H9 (cell line): ENCODE measurements around the gene MAST4. TPM values are rescaled to one million over a fixed set of nuclear protein-coding genes. Genes with fewer than 3 reads are reported as not detected.

Source experiments
- DNase-seq: peaks from one replicate; pipeline ENCODE4 v3.0.0-alpha.2; 2017
- H2AFZ ChIP-seq: one replicate; pipeline ENCODE4 v1.6.1; 2013; ENCODE audit warnings: mild to moderate bottlenecking, low read length, control low read depth, moderate library complexity
- H2AK5ac ChIP-seq: 2 replicates; pipeline ENCODE4 v1.6.1; 2013; ENCODE audit warnings: low read length, control low read depth, mixed read lengths; ENCODE audit not compliant: insufficient read length
- H2BK120ac ChIP-seq: one replicate; pipeline ENCODE4 v1.6.1; 2013; ENCODE audit warnings: low read depth, mild to moderate bottlenecking, low read length, control low read depth, inconsistent platforms; ENCODE audit not compliant: poor library complexity, severe bottlenecking
- H2BK12ac ChIP-seq: 2 replicates; pipeline ENCODE4 v1.6.1; 2013; ENCODE audit warnings: low read length, control low read depth, mixed read lengths, low read depth; ENCODE audit not compliant: insufficient read length
- H2BK15ac ChIP-seq: 2 replicates; pipeline ENCODE4 v1.6.1; 2013; ENCODE audit warnings: low read depth, low read length, control low read depth
- H2BK20ac ChIP-seq: one replicate; pipeline ENCODE4 v1.6.1; 2013; ENCODE audit warnings: low read depth, mild to moderate bottlenecking, low read length, control low read depth, inconsistent platforms; ENCODE audit not compliant: poor library complexity, severe bottlenecking
- H2BK5ac ChIP-seq: 2 replicates; pipeline ENCODE4 v1.6.1; 2013; ENCODE audit warnings: low read length, control low read depth, mixed read lengths; ENCODE audit not compliant: insufficient read length
- H3K14ac ChIP-seq: 2 replicates; pipeline ENCODE4 v1.6.1; 2013; ENCODE audit warnings: low read length, control low read depth; ENCODE audit not compliant: insufficient read depth
- H3K18ac ChIP-seq: 2 replicates; pipeline ENCODE4 v1.6.1; 2013; ENCODE audit warnings: low read depth, mild to moderate bottlenecking, mixed read lengths, low read length, control low read depth; ENCODE audit not compliant: insufficient read length
- H3K23ac ChIP-seq: 2 replicates; pipeline ENCODE4 v1.6.1; 2013; ENCODE audit warnings: low read length, control low read depth, mixed read lengths, low read depth; ENCODE audit not compliant: insufficient read length
- H3K23me2 ChIP-seq: 2 replicates; pipeline ENCODE4 v1.6.1; 2013; ENCODE audit warnings: low read depth, mild to moderate bottlenecking, mixed read lengths, low read length, control low read depth; ENCODE audit not compliant: insufficient read length, poor library complexity, severe bottlenecking
- H3K27ac ChIP-seq: 2 replicates; pipeline ENCODE4 v1.5.1; 2013; ENCODE audit warnings: low read length, control low read depth, mixed read lengths, low read depth; ENCODE audit not compliant: insufficient read length
- H3K27me3 ChIP-seq: 2 replicates; pipeline ENCODE4 v1.6.1; 2013; ENCODE audit warnings: low read length, control low read depth, inconsistent platforms; ENCODE audit not compliant: insufficient read depth
- H3K4ac ChIP-seq: 2 replicates; pipeline ENCODE4 v1.6.1; 2013; ENCODE audit warnings: low read depth, mild to moderate bottlenecking, control low read depth, inconsistent platforms, low read length, moderate library complexity
- H3K4me1 ChIP-seq: 2 replicates; pipeline ENCODE4 v1.6.1; 2013; ENCODE audit warnings: low read length, control low read depth, inconsistent platforms; ENCODE audit not compliant: insufficient read depth
- H3K4me2 ChIP-seq: 2 replicates; pipeline ENCODE4 v1.6.1; 2013; ENCODE audit warnings: low read length, control low read depth, mixed read lengths; ENCODE audit not compliant: insufficient read length, insufficient read depth
- H3K56ac ChIP-seq: 2 replicates; pipeline ENCODE4 v1.6.1; 2013; ENCODE audit warnings: low read depth, mild to moderate bottlenecking, mixed read lengths, low read length, control low read depth; ENCODE audit not compliant: insufficient read length
- H3K79me1 ChIP-seq: 2 replicates; pipeline ENCODE4 v1.6.1; 2013; ENCODE audit warnings: low read depth, mild to moderate bottlenecking, moderate library complexity, low read length, control low read depth, inconsistent platforms; ENCODE audit not compliant: insufficient read depth, poor library complexity, severe bottlenecking
- H3K79me2 ChIP-seq: 2 replicates; pipeline ENCODE4 v1.6.1; 2013; ENCODE audit warnings: low read length, control low read depth, inconsistent platforms; ENCODE audit not compliant: insufficient read depth
- H3K9ac ChIP-seq: 2 replicates; pipeline ENCODE4 v1.6.1; 2013; ENCODE audit warnings: low read length, control low read depth, mixed read lengths; ENCODE audit not compliant: insufficient read length; ENCODE audit errors: extremely low read depth
- H3K9me3 ChIP-seq: one replicate; pipeline ENCODE4 v1.6.1; 2013; ENCODE audit warnings: low read depth, low read length, inconsistent platforms; ENCODE audit not compliant: control insufficient read depth
- H3T11ph ChIP-seq: one replicate; pipeline ENCODE4 v1.6.1; 2013; ENCODE audit warnings: mild to moderate bottlenecking, low read length, control low read depth, inconsistent platforms
- H4K20me1 ChIP-seq: one replicate; pipeline ENCODE4 v1.6.1; 2013; ENCODE audit not compliant: control insufficient read depth, insufficient read length, insufficient read depth
- H4K5ac ChIP-seq: 2 replicates; pipeline ENCODE4 v1.6.1; 2013; ENCODE audit warnings: low read depth, mild to moderate bottlenecking, mixed read lengths, low read length, control low read depth; ENCODE audit not compliant: insufficient read length
- H4K8ac ChIP-seq: replicated peaks from 2 replicates; pipeline ENCODE4 v1.6.1; 2013; ENCODE audit warnings: low read length, control low read depth, mixed read lengths, low read depth; ENCODE audit not compliant: insufficient read length
- H4K91ac ChIP-seq: 2 replicates; pipeline ENCODE4 v1.6.1; 2013; ENCODE audit warnings: low read depth, mild to moderate bottlenecking, moderate library complexity, mixed read lengths, low read length, control low read depth; ENCODE audit not compliant: insufficient read length
- H3K27ac Mint-ChIP-seq, 3 experiments: 2 replicates in 2 of 3; 3 replicates in 1 of 3; pipeline ENCODE4 v1.8.0; 2020 to 2021; ENCODE audit warnings: mixed read lengths in 3 of 3, mild to moderate bottlenecking in 1 of 3, moderate library complexity in 1 of 3
- H3K27me3 Mint-ChIP-seq: 2 replicates; pipeline ENCODE4 v1.8.0; 2021; ENCODE audit warnings: low read depth, mild to moderate bottlenecking, moderate library complexity, mixed read lengths
- H3K36me3 Mint-ChIP-seq, 3 experiments: 2 replicates in 2 of 3; 3 replicates in 1 of 3; pipeline ENCODE4 v1.8.0; 2020 to 2021; ENCODE audit warnings: low read depth in 3 of 3, mixed read lengths in 3 of 3; ENCODE audit not compliant: insufficient read depth in 1 of 3
- H3K4me1 Mint-ChIP-seq, 2 experiments: 2 replicates each; pipeline ENCODE4 v1.8.0; 2020; ENCODE audit warnings: mixed read lengths in 2 of 2
- H3K4me3 Mint-ChIP-seq, 2 experiments: 2 replicates in 1 of 2; 3 replicates in 1 of 2; pipeline ENCODE4 v1.8.0; 2020 to 2021; ENCODE audit warnings: mild to moderate bottlenecking in 2 of 2, mixed read lengths in 2 of 2, moderate library complexity in 1 of 2
- H3K9me3 Mint-ChIP-seq, 2 experiments: 2 replicates in 1 of 2; 3 replicates in 1 of 2; pipeline ENCODE4 v1.8.0; 2020; ENCODE audit warnings: mild to moderate bottlenecking in 2 of 2, mixed read lengths in 2 of 2, moderate library complexity in 1 of 2
- CTCF ChIP-seq: fragments of 200-600 bp; sonication (generic); conservative IDR thresholded peaks from 3 replicates; pipeline ENCODE4 v1.8.0; 2021; ENCODE audit warnings: antibody characterized with exemption, mild to moderate bottlenecking
- WGBS: extraction: QIAGEN DNeasy Blood & Tissue Kit; methylation state at CpG from one replicate; pipeline ENCODE4 v1.1.7; 2013; ENCODE audit warnings: missing lambda C conversion rate, low lambda C conversion rate, mixed read lengths; ENCODE audit not compliant: insufficient read length; ENCODE audit errors: extremely low coverage; 5-methylcytosine and 5-hydroxymethylcytosine counted together
- total RNA-seq: library from RNA; stranded (reverse); gene quantifications from 2 replicates; pipeline ENCODE4 v1.2.1, GENCODE V29; 2021

Gene MAST4
- total RNA-seq, 1 experiment from 2014 or later, result 3.7 TPM

GRCh38 chr5:67129768-67130167, 533.6 kb downstream of the MAST4 start:
- H4K91ac ChIP-seq, result no peak overlapping the region
- no peaks in the 10 kb centered on the region for H3K4me1 Mint-ChIP-seq

More at GRCh38 chr5:67129768-67130167, 533.6 kb downstream of the MAST4 start:
- Histone ChIP-seq H2BK20ac (no peak overlapping the region), H3K4ac (no peak overlapping the region), H3K9ac (no peak overlapping the region), H3K23ac (no peak overlapping the region), H3K27me3 (no peaks in the 10 kb centered on the region), H3K4me2 (no peak overlapping the region), H3K79me2 (no peaks in the 10 kb centered on the region), H2BK5ac (no peak overlapping the region), H2BK120ac (no peak overlapping the region), H4K8ac (no peak overlapping the region), H4K20me1 (no peaks in the 10 kb centered on the region), H3T11ph (no peak overlapping the region), H3K18ac (no peak overlapping the region), H3K79me1 (no peaks in the 10 kb centered on the region), H3K9me3 (no peaks in the 10 kb centered on the region), H3K4me1 (no peaks in the 10 kb centered on the region), H3K56ac (no peak overlapping the region), H3K23me2 (no peaks in the 10 kb centered on the region), H2AFZ (no peak overlapping the region), H4K5ac (no peak overlapping the region), H3K14ac (no peak overlapping the region), H2AK5ac (no peak overlapping the region), H2BK15ac (no peak overlapping the region), H3K27ac (no peak overlapping the region), H2BK12ac (no peak overlapping the region)
- no peak for TF ChIP-seq CTCF
- peaks cover 0 to 7% (median 3%) of the 10 kb centered on the region in 3 experiments; a peak in 3 of 7 replicates for H3K36me3 Mint-ChIP-seq
- H3K9me3 Mint-ChIP-seq, result peaks cover 0 to 3% of the 10 kb centered on the region in 2 experiments; a peak in 2 of 5 replicates
- no peak for DNase-seq
- no peak overlapping the region for H3K4me3 Mint-ChIP-seq
- WGBS, result no CpG with 5 or more reads among the region's 2 CpGs
- H3K27ac Mint-ChIP-seq, result no peak overlapping the region
- no peaks in the 10 kb centered on the region for H3K27me3 Mint-ChIP-seq
